Stimulated activated memory B cell treated with anti-CD40 and anti-IgM and Interleukin-4, amounts not matched to agents 10 μg/mL and 1 μg/mL and 100 μg/mL, for 72 hours (primary cell): ENCODE data around the gene RUVBL1.

Experiments
- ATAC-seq: fragments of 150-1000 bp; cut with Tn5 transposase; 2 replicates; pipeline ENCODE4 v1.10.0; 2021
- H3K27ac Mint-ChIP-seq: one replicate; pipeline ENCODE4 v1.8.0; 2022; ENCODE audit warnings: mild to moderate bottlenecking, mixed read lengths
- H3K27me3 Mint-ChIP-seq: one replicate; pipeline ENCODE4 v1.8.0; 2022; ENCODE audit warnings: mixed read lengths
- H3K36me3 Mint-ChIP-seq: one replicate; pipeline ENCODE4 v1.8.0; 2022; ENCODE audit warnings: mixed read lengths
- H3K4me1 Mint-ChIP-seq: one replicate; pipeline ENCODE4 v1.8.0; 2022; ENCODE audit warnings: mixed read lengths
- H3K4me3 Mint-ChIP-seq: one replicate; pipeline ENCODE4 v1.8.0; 2022; ENCODE audit warnings: mild to moderate bottlenecking, moderate library complexity, mixed read lengths
- H3K9me3 Mint-ChIP-seq: one replicate; pipeline ENCODE4 v1.8.0; 2022; ENCODE audit warnings: mixed read lengths

RUVBL1 gene

GRCh38 chr3:128080323-128081080, 43.1 kb downstream of the RUVBL1 start:
- Mint-ChIP-seq H3K4me1 (peaks cover 7% of the 10 kb centered on the region), H3K36me3 (peaks cover 67% of the 10 kb centered on the region), H3K27ac (no peak overlapping the region), H3K27me3 (no peaks in the 10 kb centered on the region), H3K4me3 (no peak overlapping the region), H3K9me3 (no peaks in the 10 kb centered on the region)
- no peak for ATAC-seq

DNA sequence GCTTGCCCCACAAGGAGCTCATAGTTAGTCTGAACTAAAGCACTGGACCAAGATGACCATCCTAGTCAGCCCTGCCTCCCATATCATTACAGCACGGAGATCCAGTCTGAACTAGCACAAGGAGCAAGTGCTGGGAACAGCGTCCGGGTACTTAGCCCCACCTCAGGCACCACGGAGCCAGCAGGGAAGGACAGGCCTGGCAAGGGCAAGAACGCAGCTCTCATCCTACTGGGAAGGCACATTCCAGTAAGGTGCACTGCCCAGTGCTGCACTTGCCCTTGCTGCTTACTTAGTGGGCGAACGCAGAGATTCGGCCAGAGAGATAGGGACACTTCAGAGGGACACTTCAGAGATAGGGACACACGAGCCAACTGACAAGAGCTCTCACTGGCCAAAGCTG, 43.8 kb downstream of the RUVBL1 start:
- peaks cover 62% of the 10 kb centered on the region for H3K36me3 Mint-ChIP-seq
- ATAC-seq, result no peak
- no peak overlapping the region for H3K27ac Mint-ChIP-seq
- H3K4me1 Mint-ChIP-seq, result peaks cover 14% of the 10 kb centered on the region
- no peak overlapping the region for H3K4me3 Mint-ChIP-seq
- H3K9me3 Mint-ChIP-seq, result no peaks in the 10 kb centered on the region
- H3K27me3 Mint-ChIP-seq, result no peaks in the 10 kb centered on the region

- Mint-ChIP-seq H3K27ac (no peak overlapping the region), H3K36me3 (peaks cover 54% of the 10 kb centered on the region), H3K4me3 (no peak overlapping the region), H3K27me3 (no peaks in the 10 kb centered on the region), H3K4me1 (peaks cover 15% of the 10 kb centered on the region), H3K9me3 (no peaks in the 10 kb centered on the region)
- no peak for ATAC-seq
Observed at GRCh38 chr3:128078875-128079274, 44.7 kb downstream of the RUVBL1 start.

- H3K4me3 Mint-ChIP-seq, result no peak overlapping the region
- H3K36me3 Mint-ChIP-seq, result peaks cover 50% of the 10 kb centered on the region
- H3K9me3 Mint-ChIP-seq, result no peaks in the 10 kb centered on the region
- no peaks in the 10 kb centered on the region for H3K27me3 Mint-ChIP-seq
- no peak overlapping the region for H3K27ac Mint-ChIP-seq
- ATAC-seq, result no peak
- peaks cover 15% of the 10 kb centered on the region for H3K4me1 Mint-ChIP-seq
Observed at GRCh38 chr3:128078322-128078721, 45.3 kb downstream of the RUVBL1 start.

DNA sequence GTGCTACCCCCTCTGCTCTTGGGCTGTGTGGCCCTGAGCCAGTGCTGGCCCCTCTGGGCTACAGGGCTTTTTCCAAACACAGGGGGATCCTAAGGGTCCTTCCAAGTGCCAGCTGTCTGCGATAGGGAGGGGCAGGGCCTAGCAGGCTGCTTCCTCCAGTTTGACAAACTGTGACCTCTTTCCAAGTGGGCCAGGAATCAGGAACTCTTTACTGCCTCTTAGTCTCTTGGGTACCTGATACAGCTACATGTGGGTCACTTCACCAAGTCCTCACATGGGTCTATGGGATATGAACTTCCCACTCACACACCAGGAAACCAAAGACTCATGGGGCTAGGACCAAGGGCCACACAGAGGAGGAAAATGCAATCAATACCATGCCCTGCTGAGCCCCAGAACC, 45.9 kb downstream of the RUVBL1 start:
- H3K36me3 Mint-ChIP-seq, result peaks cover 43% of the 10 kb centered on the region
- H3K27ac Mint-ChIP-seq, result peak overlapping the region; percentile 49
- no peak overlapping the region for H3K4me3 Mint-ChIP-seq
- H3K9me3 Mint-ChIP-seq, result no peaks in the 10 kb centered on the region
- no peak for ATAC-seq
- H3K27me3 Mint-ChIP-seq, result no peaks in the 10 kb centered on the region
- H3K4me1 Mint-ChIP-seq, result peaks cover 15% of the 10 kb centered on the region

DNA sequence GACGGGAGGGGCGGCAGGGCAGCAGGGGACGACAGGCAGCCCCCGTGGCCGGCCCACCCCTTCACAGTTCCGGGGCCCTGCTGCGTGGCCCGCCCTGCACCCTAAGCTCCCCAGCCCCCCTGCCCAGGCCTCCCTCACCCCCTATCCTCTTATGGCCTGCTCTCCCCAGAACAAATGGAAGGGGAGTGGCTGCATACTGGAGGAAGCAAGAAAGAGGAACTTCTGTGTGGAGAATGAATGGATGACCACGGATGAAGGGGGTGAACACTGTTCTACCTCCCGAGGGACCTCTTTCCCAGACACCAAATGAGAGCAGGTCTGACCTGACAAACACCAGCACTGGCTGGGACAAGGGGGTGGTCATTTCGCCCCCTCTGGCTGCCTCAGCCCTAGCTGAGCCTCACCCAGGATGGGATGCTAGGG, 46.4 kb downstream of the RUVBL1 start:
- H3K27ac Mint-ChIP-seq, result peak overlapping the region; percentile 49
- no peaks in the 10 kb centered on the region for H3K27me3 Mint-ChIP-seq
- peaks cover 15% of the 10 kb centered on the region for H3K4me1 Mint-ChIP-seq
- peaks cover 39% of the 10 kb centered on the region for H3K36me3 Mint-ChIP-seq
- peak; percentile 44 for ATAC-seq
- H3K4me3 Mint-ChIP-seq, result peak overlapping the region; percentile 61
- H3K9me3 Mint-ChIP-seq, result no peaks in the 10 kb centered on the region

- Mint-ChIP-seq H3K4me1 (peaks cover 15% of the 10 kb centered on the region), H3K27ac (peak overlapping the region; percentile 70), H3K4me3 (peak overlapping the region; percentile 76), H3K27me3 (no peaks in the 10 kb centered on the region), H3K36me3 (peaks cover 36% of the 10 kb centered on the region), H3K9me3 (no peaks in the 10 kb centered on the region)
- peak; percentile 49 for ATAC-seq
Observed at GRCh38 chr3:128076483-128077201, 47.0 kb downstream of the RUVBL1 start.

DNA sequence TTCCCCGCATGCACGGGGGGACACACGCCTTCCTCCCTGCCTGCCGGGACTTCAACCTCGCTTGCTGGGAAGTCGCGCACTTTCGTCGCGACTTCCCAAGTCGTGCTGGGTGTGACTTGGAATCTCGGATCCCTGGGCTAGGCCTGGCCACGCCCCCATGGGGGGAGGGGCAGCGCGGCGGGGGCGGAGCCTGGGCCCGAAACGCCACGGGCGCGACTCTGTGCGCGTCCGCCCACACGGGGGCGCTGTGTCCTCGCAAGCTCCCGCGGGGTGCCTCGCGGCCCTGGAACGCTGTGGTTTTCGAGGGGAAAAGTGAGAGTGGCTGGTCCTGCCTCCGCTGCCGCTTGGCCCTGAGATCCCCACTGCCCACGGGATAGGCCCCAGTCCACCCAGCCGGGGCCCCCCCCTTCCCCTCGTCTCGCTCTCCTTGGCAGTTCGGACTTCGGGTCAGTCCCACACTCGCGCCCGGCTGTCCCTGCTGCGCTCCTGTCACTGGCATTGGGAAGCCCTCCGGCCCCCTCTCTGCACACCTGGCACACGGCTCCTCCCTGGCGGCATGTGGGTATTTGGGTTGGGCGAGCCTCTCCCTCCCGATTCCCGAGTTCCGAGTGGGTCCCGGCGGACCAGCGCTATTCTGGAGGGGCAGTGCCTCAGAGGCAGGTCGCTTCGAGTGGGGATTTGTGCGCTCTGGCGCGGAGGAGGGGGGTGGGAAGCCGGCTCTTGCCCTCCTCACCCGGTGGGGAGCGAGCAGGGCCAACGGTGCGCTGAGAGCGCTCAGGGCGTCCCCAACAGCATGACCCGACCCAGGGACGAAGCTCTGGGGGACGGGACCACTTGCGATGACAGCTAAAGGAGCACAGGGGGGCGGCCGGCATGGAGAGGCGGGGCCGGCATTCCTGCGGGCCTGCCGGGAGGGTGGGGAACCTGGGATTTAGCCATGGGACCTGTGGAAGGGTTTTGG, 47.8 kb downstream of the RUVBL1 start:
- peak; percentile 85 for ATAC-seq
- Mint-ChIP-seq H3K9me3 (no peaks in the 10 kb centered on the region), H3K36me3 (peaks cover 36% of the 10 kb centered on the region), H3K4me1 (peaks cover 15% of the 10 kb centered on the region), H3K4me3 (peak overlapping the region; percentile 76), H3K27me3 (no peaks in the 10 kb centered on the region), H3K27ac (peak overlapping the region; percentile 70)

DNA sequence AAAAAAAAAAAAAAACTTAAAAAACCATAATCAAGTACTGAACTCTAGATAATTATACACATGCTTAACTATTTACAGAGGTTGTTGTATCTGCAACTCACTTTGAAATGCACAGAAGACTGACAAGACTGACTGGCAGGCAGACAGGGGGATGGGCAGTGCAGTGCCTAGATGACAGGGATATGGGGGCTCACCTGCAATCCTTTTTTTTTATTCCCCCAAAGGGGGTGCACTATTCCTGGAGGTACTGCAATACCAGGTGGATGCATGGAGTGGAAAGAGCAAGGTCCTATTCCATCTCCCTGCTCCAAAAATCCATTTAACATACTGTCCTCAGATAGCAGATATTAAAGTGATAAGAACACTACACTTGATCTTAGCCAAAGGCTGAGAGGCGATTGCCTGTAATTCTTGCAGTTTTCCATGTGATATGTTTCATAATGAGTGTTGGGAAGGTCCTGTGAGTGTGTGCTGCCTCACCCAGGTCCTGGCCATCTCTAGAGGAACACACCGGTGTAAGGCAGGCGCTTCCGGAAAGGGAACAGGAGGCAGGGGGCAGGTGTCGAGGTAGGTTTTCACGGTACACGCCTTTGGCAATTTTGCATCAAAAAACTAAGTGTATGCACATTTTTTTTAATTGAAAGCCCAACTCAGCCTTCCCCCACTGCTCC, 48.6 kb downstream of the RUVBL1 start:
- ATAC-seq, result no peak
- H3K27ac Mint-ChIP-seq, result peak overlapping the region; percentile 70
- H3K9me3 Mint-ChIP-seq, result no peaks in the 10 kb centered on the region

GRCh38 chr3:128073807-128074206, 49.8 kb downstream of the RUVBL1 start:
- no peak overlapping the region for H3K27ac Mint-ChIP-seq
- peaks cover 15% of the 10 kb centered on the region for H3K4me1 Mint-ChIP-seq
- ATAC-seq, result no peak
- H3K36me3 Mint-ChIP-seq, result peaks cover 27% of the 10 kb centered on the region
- no peak overlapping the region for H3K4me3 Mint-ChIP-seq
- H3K9me3 Mint-ChIP-seq, result no peaks in the 10 kb centered on the region
- no peaks in the 10 kb centered on the region for H3K27me3 Mint-ChIP-seq

More for the DNA sequence above, 48.6 kb downstream of the RUVBL1 start:
- Mint-ChIP-seq H3K4me1 (peaks cover 15% of the 10 kb centered on the region), H3K4me3 (peak overlapping the region; percentile 76), H3K27me3 (no peaks in the 10 kb centered on the region), H3K36me3 (peaks cover 37% of the 10 kb centered on the region)

DNA sequence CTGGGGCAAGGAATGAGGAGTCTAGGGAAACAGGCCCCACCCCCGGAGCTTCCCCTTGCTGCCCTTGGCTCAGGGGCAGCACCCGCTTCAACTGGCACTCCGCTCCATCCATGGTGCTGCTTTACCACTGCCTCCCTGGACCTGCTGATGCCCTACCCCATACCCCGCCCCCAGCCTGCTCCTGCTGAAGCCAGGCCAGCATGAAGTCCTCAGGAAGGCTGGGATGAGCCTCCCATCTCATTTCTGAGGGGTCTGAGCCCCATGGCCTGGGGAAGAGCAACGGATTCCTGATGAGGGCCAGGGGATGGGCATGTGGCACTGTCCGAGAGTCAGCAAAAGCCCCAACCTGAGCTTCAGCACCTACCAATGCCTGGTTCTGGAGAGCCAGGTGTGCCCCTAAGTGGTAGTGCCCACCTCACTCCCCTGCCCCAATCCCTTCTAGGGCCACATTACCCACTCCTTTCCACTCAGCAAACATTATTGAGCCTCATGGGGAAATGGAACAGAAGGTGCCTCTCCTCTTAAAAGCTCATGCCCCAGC, 50.4 kb downstream of the RUVBL1 start:
- H3K27me3 Mint-ChIP-seq, result no peaks in the 10 kb centered on the region
- no peak overlapping the region for H3K4me3 Mint-ChIP-seq
- no peak for ATAC-seq
- peaks cover 15% of the 10 kb centered on the region for H3K4me1 Mint-ChIP-seq
- peaks cover 24% of the 10 kb centered on the region for H3K36me3 Mint-ChIP-seq
- H3K9me3 Mint-ChIP-seq, result no peaks in the 10 kb centered on the region
- H3K27ac Mint-ChIP-seq, result no peak overlapping the region

- peak overlapping the region; percentile 17 for H3K27ac Mint-ChIP-seq
- peaks cover 30% of the 10 kb centered on the region for H3K36me3 Mint-ChIP-seq
- H3K27me3 Mint-ChIP-seq, result no peaks in the 10 kb centered on the region
- no peaks in the 10 kb centered on the region for H3K9me3 Mint-ChIP-seq
- peaks cover 15% of the 10 kb centered on the region for H3K4me1 Mint-ChIP-seq
- H3K4me3 Mint-ChIP-seq, result no peak overlapping the region
- ATAC-seq, result no peak
Observed at GRCh38 chr3:128072454-128073184, 51.0 kb downstream of the RUVBL1 start.

- no peak for ATAC-seq
- Mint-ChIP-seq H3K36me3 (peaks cover 37% of the 10 kb centered on the region), H3K4me1 (peaks cover 15% of the 10 kb centered on the region), H3K27ac (peak overlapping the region; percentile 17), H3K27me3 (no peaks in the 10 kb centered on the region), H3K9me3 (no peaks in the 10 kb centered on the region), H3K4me3 (no peak overlapping the region)
Observed at GRCh38 chr3:128071771-128072453, 51.7 kb downstream of the RUVBL1 start.
